Uterus (tissue), 2 donors: ENCODE results near the gene C19orf25.

Experiments used
- POLR2A ChIP-seq, 2 donors: fragments of 450-650 bp; IDR thresholded peaks; one replicate each; pipeline ENCODE4 v1.6.1; 2016; ENCODE audit warnings: antibody characterized with exemption in 2 of 2, mild to moderate bottlenecking in 1 of 2, moderate library complexity in 1 of 2
- TF ChIP-seq, protein P1 (sequence below), 4 experiments: fragments of 200-600 bp in 2 of 4; fragments of 450-650 bp in 2 of 4; sonication (generic) in 2 of 4; IDR thresholded peaks; one replicate each; pipeline ENCODE4 v1.5.1; 2016 to 2019; ENCODE audit warnings: antibody characterized with exemption in 4 of 4, mild to moderate bottlenecking in 2 of 4, moderate library complexity in 1 of 4

DNA sequence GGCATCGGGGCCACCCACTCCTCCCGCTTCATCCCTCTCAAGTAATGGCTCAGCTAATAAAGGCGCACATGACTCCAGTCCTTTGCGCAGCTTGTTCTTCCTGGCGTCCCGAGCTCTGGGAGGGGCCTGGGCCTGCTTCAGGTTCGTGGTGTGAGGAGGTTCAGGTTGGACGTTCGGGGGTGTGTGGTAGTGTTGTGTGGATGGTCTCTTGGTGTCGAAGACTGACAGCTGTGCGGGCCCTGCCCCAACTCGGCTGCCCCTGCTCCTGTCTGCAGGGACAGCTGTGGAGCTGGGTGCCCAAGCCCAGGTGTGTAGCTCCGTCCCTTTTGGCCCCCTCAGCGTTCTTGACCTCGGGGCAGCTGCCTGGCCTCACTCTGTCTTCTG, 38.6 kb downstream of the C19orf25 start:
- TF ChIP-seq POLR2A (IDR thresholded peaks at IDR 0.05): no peak
- TF ChIP-seq, protein P1, sequence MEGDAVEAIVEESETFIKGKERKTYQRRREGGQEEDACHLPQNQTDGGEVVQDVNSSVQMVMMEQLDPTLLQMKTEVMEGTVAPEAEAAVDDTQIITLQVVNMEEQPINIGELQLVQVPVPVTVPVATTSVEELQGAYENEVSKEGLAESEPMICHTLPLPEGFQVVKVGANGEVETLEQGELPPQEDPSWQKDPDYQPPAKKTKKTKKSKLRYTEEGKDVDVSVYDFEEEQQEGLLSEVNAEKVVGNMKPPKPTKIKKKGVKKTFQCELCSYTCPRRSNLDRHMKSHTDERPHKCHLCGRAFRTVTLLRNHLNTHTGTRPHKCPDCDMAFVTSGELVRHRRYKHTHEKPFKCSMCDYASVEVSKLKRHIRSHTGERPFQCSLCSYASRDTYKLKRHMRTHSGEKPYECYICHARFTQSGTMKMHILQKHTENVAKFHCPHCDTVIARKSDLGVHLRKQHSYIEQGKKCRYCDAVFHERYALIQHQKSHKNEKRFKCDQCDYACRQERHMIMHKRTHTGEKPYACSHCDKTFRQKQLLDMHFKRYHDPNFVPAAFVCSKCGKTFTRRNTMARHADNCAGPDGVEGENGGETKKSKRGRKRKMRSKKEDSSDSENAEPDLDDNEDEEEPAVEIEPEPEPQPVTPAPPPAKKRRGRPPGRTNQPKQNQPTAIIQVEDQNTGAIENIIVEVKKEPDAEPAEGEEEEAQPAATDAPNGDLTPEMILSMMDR (IDR thresholded peaks at IDR 0.05): no peak
